ENCODE results near the gene TMEM182. TPM values are rescaled to one million over a fixed set of nuclear protein-coding genes. Genes with fewer than 3 reads are reported as not detected.

Gene TMEM182
- polyA plus RNA-seq, 1 donor (not counting 4 experiments of a cell fraction or from before 2014, with no cell fraction given): 3.5 TPM

GRCh38 chr2:102780467-102780866 lies 18.6 kb downstream of the TMEM182 start:
- H3K9me1 ChIP-seq (ENCODE audit: control insufficient read depth, extremely low read depth, insufficient read depth, low read length): no peaks in the 10 kb centered on the region
- H3K4me3 ChIP-seq (ENCODE audit: control insufficient read depth in 2 of 3, extremely low read depth in 1 of 3, insufficient read depth in 2 of 3, low read depth in 1 of 3, low read length in 3 of 3): no peak overlapping the region
- H3K27ac ChIP-seq (ENCODE audit: control insufficient read depth, insufficient read depth, low read length): no peak overlapping the region
- TF ChIP-seq, protein P1, sequence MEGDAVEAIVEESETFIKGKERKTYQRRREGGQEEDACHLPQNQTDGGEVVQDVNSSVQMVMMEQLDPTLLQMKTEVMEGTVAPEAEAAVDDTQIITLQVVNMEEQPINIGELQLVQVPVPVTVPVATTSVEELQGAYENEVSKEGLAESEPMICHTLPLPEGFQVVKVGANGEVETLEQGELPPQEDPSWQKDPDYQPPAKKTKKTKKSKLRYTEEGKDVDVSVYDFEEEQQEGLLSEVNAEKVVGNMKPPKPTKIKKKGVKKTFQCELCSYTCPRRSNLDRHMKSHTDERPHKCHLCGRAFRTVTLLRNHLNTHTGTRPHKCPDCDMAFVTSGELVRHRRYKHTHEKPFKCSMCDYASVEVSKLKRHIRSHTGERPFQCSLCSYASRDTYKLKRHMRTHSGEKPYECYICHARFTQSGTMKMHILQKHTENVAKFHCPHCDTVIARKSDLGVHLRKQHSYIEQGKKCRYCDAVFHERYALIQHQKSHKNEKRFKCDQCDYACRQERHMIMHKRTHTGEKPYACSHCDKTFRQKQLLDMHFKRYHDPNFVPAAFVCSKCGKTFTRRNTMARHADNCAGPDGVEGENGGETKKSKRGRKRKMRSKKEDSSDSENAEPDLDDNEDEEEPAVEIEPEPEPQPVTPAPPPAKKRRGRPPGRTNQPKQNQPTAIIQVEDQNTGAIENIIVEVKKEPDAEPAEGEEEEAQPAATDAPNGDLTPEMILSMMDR (optimal IDR thresholded peaks at IDR 0.05 in 1 of 3, IDR thresholded peaks at IDR 0.05 in 1 of 3, conservative IDR thresholded peaks at IDR 0.05 in 1 of 3; ENCODE audit: extremely low read depth in 1 of 3, insufficient read depth in 2 of 3, low read length in 3 of 3): no peak
- TF ChIP-seq EZH2 (IDR thresholded peaks at IDR 0.05; ENCODE audit: low read length): no peak
- no peak for DNase-seq (ENCODE audit: low read depth, low spot score)
- H3K4me2 ChIP-seq (ENCODE audit: control insufficient read depth, extremely low read depth, insufficient read depth, low read depth, low read length): no peak overlapping the region
- no peaks in the 10 kb centered on the region for H3K79me2 ChIP-seq (ENCODE audit: control insufficient read depth, insufficient read depth, low read length)
- H3K9ac ChIP-seq (ENCODE audit: control insufficient read depth, extremely low read depth, insufficient read depth, low read length): no peak overlapping the region
- H3K9me3 ChIP-seq (ENCODE audit: control insufficient read depth, low read depth, low read length): no peaks in the 10 kb centered on the region
- H2AFZ ChIP-seq (ENCODE audit: control insufficient read depth, low read length): no peak overlapping the region
- H4K20me1 ChIP-seq (ENCODE audit: control insufficient read depth, extremely low read depth, insufficient read depth, low read length): no peaks in the 10 kb centered on the region
- no peaks in the 10 kb centered on the region for H3K4me1 ChIP-seq (ENCODE audit: control insufficient read depth, extremely low read depth, insufficient read depth, low read length)
- FAIRE-seq: no peak
- dilution Hi-C loops (cut with MboI; ENCODE audit: extremely low pct_ligation_motif_present, low sequenced_read_pairs): no loop called here
- no peaks in the 10 kb centered on the region for H3K36me3 ChIP-seq (ENCODE audit: control insufficient read depth in 2 of 2, extremely low read depth in 1 of 2, insufficient read depth in 2 of 2, low read length in 2 of 2)
- no peaks in the 10 kb centered on the region for H3K27me3 ChIP-seq (ENCODE audit: control insufficient read depth, extremely low read depth, insufficient read depth, low read length)

DNA sequence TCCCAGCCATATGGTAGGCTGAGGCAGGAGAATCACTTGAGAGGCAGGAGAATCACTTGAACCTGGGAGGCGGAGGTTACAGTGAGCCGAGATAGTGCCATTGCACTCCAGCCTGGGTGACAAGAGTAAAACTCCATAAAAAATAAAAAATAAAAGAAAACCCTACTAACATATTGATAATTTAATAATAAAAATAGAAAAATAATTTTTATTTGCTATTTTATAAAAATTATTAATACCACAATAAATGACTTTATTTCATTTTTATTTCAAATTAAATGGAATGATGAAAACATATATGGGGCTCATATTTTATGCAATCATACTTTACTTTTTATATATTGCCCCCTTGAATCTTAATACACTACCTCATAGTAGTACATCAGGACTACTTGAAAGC lies 20.4 kb downstream of the TMEM182 start:
- Histone ChIP-seq H4K20me1 (ENCODE audit: control insufficient read depth, extremely low read depth, insufficient read depth, low read length) (no peaks in the 10 kb centered on the region), H3K27me3 (ENCODE audit: control insufficient read depth, extremely low read depth, insufficient read depth, low read length) (no peaks in the 10 kb centered on the region)
- TF ChIP-seq, protein P1 (optimal IDR thresholded peaks at IDR 0.05 in 1 of 3, IDR thresholded peaks at IDR 0.05 in 1 of 3, conservative IDR thresholded peaks at IDR 0.05 in 1 of 3; ENCODE audit: extremely low read depth in 1 of 3, insufficient read depth in 2 of 3, low read length in 3 of 3): no peak

More for the DNA sequence above, 20.4 kb downstream of the TMEM182 start:
- dilution Hi-C loops (cut with MboI; ENCODE audit: extremely low pct_ligation_motif_present, low sequenced_read_pairs): no loop called here
- Histone ChIP-seq H3K79me2 (ENCODE audit: control insufficient read depth, insufficient read depth, low read length) (no peaks in the 10 kb centered on the region), H3K9ac (ENCODE audit: control insufficient read depth, extremely low read depth, insufficient read depth, low read length) (no peak overlapping the region), H3K36me3 (ENCODE audit: control insufficient read depth in 2 of 2, extremely low read depth in 1 of 2, insufficient read depth in 2 of 2, low read length in 2 of 2) (no peaks in the 10 kb centered on the region), H3K9me3 (ENCODE audit: control insufficient read depth, low read depth, low read length) (no peaks in the 10 kb centered on the region), H3K9me1 (ENCODE audit: control insufficient read depth, extremely low read depth, insufficient read depth, low read length) (no peaks in the 10 kb centered on the region), H2AFZ (ENCODE audit: control insufficient read depth, low read length) (no peak overlapping the region), H3K4me2 (ENCODE audit: control insufficient read depth, extremely low read depth, insufficient read depth, low read depth, low read length) (no peak overlapping the region), H3K4me1 (ENCODE audit: control insufficient read depth, extremely low read depth, insufficient read depth, low read length) (no peaks in the 10 kb centered on the region), H3K4me3 (ENCODE audit: control insufficient read depth in 2 of 3, extremely low read depth in 1 of 3, insufficient read depth in 2 of 3, low read depth in 1 of 3, low read length in 3 of 3) (no peak overlapping the region), H3K27ac (ENCODE audit: control insufficient read depth, insufficient read depth, low read length) (no peak overlapping the region)
- FAIRE-seq (no peak), DNase-seq (ENCODE audit: low read depth, low spot score) (no peak)

Data from keratinocyte (primary cell).